AG04450 (cell line): Measurements from ENCODE around the gene ARHGAP26. TPM values are rescaled to one million over a fixed set of nuclear protein-coding genes. Genes with fewer than 3 reads are reported as not detected.

Experiments used
- CTCF ChIA-PET: fragments of 300-600, 350-600 bp; formaldehyde crosslinking; extraction: SDS; loops from one replicate; lab custom pipeline; 2022; ENCODE audit warnings: antibody characterized with exemption, inconsistent platforms; lab: Charles Lee
- POLR2A ChIA-PET: fragments of 350-600 bp; formaldehyde crosslinking; extraction: SDS; loops from one replicate; lab custom pipeline; 2021; ENCODE audit warnings: antibody characterized with exemption, inconsistent platforms; lab: Yijun Ruan, JAX
- DNase-seq: peaks from one replicate; pipeline ENCODE4 v3.0.0-alpha.2; 2011; ENCODE audit warnings: low read depth, low spot score
- H3K27ac ChIP-seq: one replicate; pipeline ENCODE4 v1.5.1; 2012; ENCODE audit warnings: low read depth, low read length, control low read depth
- H3K27me3 ChIP-seq: one replicate; pipeline ENCODE4 v1.6.0; 2012; ENCODE audit warnings: low read length; ENCODE audit not compliant: control insufficient read depth, insufficient read depth
- H3K4me3 ChIP-seq: 2 replicates; pipeline ENCODE4 v1.5.1; 2011; ENCODE audit warnings: mild to moderate bottlenecking, low read depth, low read length, control low read depth
- H3K9me3 ChIP-seq: 2 replicates; pipeline ENCODE4 v1.5.1; 2012; ENCODE audit warnings: low read length; ENCODE audit not compliant: control insufficient read depth, insufficient read depth
- polyA plus RNA-seq: library from polyadenylated mRNA; depleted of rRNA; stranded (reverse); fragments of >200 nt; gene quantifications from 2 replicates; pipeline ENCODE4 v1.2.3, GENCODE V29; 2011
- TF ChIP-seq, protein P1 (sequence below): IDR thresholded peaks from 2 replicates; pipeline ENCODE4 v1.5.1; 2011; ENCODE audit warnings: low read depth, low read length, control low read depth, inconsistent platforms

The ARHGAP26 gene
- polyA plus RNA-seq, 1 experiment: 0.56 TPM

GRCh38 chr5:143213231-143213850, 443.2 kb downstream of the ARHGAP26 start:
- no peaks in the 10 kb centered on the region for H3K9me3 ChIP-seq
- ChIA-PET POLR2A (interaction anchor here (0.6 to 0.9 kb wide), 3 partner anchors 9 to 35 kb away, joined by 3 to 4 read pairs (median 4); no protein-coding TSS in a partner anchor), CTCF (interaction anchor here (0.9 kb wide), 1 partner anchor 10 kb away, joined by 3 read pairs; no protein-coding TSS in a partner anchor)
- no peak overlapping the region for H3K27ac ChIP-seq
- H3K4me3 ChIP-seq: no peak overlapping the region
- no peak for DNase-seq
- TF ChIP-seq, protein P1, sequence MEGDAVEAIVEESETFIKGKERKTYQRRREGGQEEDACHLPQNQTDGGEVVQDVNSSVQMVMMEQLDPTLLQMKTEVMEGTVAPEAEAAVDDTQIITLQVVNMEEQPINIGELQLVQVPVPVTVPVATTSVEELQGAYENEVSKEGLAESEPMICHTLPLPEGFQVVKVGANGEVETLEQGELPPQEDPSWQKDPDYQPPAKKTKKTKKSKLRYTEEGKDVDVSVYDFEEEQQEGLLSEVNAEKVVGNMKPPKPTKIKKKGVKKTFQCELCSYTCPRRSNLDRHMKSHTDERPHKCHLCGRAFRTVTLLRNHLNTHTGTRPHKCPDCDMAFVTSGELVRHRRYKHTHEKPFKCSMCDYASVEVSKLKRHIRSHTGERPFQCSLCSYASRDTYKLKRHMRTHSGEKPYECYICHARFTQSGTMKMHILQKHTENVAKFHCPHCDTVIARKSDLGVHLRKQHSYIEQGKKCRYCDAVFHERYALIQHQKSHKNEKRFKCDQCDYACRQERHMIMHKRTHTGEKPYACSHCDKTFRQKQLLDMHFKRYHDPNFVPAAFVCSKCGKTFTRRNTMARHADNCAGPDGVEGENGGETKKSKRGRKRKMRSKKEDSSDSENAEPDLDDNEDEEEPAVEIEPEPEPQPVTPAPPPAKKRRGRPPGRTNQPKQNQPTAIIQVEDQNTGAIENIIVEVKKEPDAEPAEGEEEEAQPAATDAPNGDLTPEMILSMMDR: no peak
- no peaks in the 10 kb centered on the region for H3K27me3 ChIP-seq

DNA sequence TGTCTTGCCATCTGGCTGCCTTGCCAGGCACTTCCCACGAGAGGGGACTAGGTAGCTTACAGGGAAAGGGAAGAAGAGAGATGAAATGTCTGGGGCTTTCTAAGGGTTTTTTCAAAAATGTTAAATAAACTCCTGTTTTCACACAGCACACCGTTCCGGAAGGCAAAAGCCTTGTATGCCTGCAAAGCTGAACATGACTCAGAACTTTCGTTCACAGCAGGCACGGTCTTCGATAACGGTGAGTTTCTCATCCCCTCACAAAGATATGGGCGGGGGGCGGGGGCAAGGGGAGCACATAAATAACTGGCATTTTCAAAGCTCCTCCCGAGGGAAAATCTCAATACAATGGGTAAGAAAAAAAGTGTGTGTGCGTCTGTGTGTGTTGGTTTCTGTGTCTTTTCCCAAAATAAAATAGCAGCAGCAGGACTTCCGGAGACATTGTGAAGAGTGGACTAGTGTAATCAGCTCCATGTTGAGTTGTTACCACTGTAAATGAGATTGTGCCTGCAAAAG, 443.7 kb downstream of the ARHGAP26 start:
- Histone ChIP-seq H3K4me3 (no peak overlapping the region), H3K27me3 (no peaks in the 10 kb centered on the region), H3K27ac (no peak overlapping the region), H3K9me3 (no peaks in the 10 kb centered on the region)
- TF ChIP-seq, protein P1: peak; percentile 18; the same call in 1 of the 2 replicates
- ChIA-PET POLR2A (interaction anchor here (0.6 to 0.9 kb wide), 3 partner anchors 9 to 34 kb away, joined by 3 to 4 read pairs (median 4); no protein-coding TSS in a partner anchor), CTCF (interaction anchor here (0.9 kb wide), 1 partner anchor 9 kb away, joined by 3 read pairs; no protein-coding TSS in a partner anchor)
- no peak for DNase-seq

GRCh38 chr5:143214458-143214857, 444.3 kb downstream of the ARHGAP26 start:
- POLR2A ChIA-PET: no interaction called here
- no peaks in the 10 kb centered on the region for H3K27me3 ChIP-seq
- H3K9me3 ChIP-seq: no peaks in the 10 kb centered on the region
- CTCF ChIA-PET: no interaction called here
- TF ChIP-seq, protein P1: no peak
- no peak overlapping the region for H3K27ac ChIP-seq
- no peak for DNase-seq
- no peak overlapping the region for H3K4me3 ChIP-seq

- H3K4me3 ChIP-seq: no peak overlapping the region
- ChIA-PET POLR2A (no interaction called here), CTCF (no interaction called here)
- TF ChIP-seq, protein P1: no peak
- H3K27me3 ChIP-seq: no peaks in the 10 kb centered on the region
- DNase-seq: no peak
- H3K9me3 ChIP-seq: no peaks in the 10 kb centered on the region
- H3K27ac ChIP-seq: no peak overlapping the region
These were observed 444.7 kb downstream of the ARHGAP26 start for GRCh38 chr5:143214890-143215289.

- TF ChIP-seq, protein P1: no peak
These were observed 445.5 kb downstream of the ARHGAP26 start for GRCh38 chr5:143215690-143216089.

More at GRCh38 chr5:143215690-143216089, 445.5 kb downstream of the ARHGAP26 start:
- Histone ChIP-seq H3K4me3 (no peak overlapping the region), H3K9me3 (no peaks in the 10 kb centered on the region), H3K27ac (no peak overlapping the region), H3K27me3 (no peaks in the 10 kb centered on the region)
- DNase-seq: no peak
- ChIA-PET CTCF (no interaction called here), POLR2A (no interaction called here)
